K562 (cell line): ENCODE results near the gene HOTAIR. TPM values are rescaled to one million over a fixed set of nuclear protein-coding genes. Genes with fewer than 3 reads are reported as not detected.

Source experiments
- ATAC-seq: fragments of 200-7000 bp; cut with Tn5 transposase; 3 replicates; pipeline ENCODE4 v1.9.1; 2020; ENCODE audit warnings: moderate library complexity
- BruUV-seq: library from RNA; stranded (reverse); fragments of 400-500 nt; replicated peaks from 2 replicates; lab custom pipeline; 2021; lab: Mats Ljungman, UMichigan
- CTCF ChIA-PET: fragments of 300-600 bp; formaldehyde crosslinking; extraction: SDS; loops from one replicate; lab custom pipeline; 2021; ENCODE audit warnings: low intra/inter-chr PET ratio; lab: Yijun Ruan, JAX
- POLR2A ChIA-PET: fragments of 300-600, 350-650 bp; sonication (Branson Sonifier 250); formaldehyde crosslinking; extraction: SDS; loops from one replicate; lab custom pipeline; 2021; ENCODE audit warnings: antibody characterized with exemption, inconsistent platforms; lab: Yijun Ruan, JAX
- DNase-seq, 4 experiments: peaks; one replicate each; pipeline versions ENCODE4 v3.0.0 to v3.0.0-alpha.2; 2011 to 2018; ENCODE audit warnings: low spot score in 3 of 4, mixed read lengths in 3 of 4; ENCODE audit errors: extremely low read depth in 1 of 4
- FAIRE-seq: peaks from 2 replicates; lab custom pipeline; 2011; peaks lifted over from hg19 to GRCh38; lab: Jason Lieb, UNC
- H2AFZ ChIP-seq: 2 replicates; pipeline ENCODE4 v1.6.0; 2011; ENCODE audit warnings: low read depth, low read length, control low read depth, inconsistent platforms
- H3K27ac ChIP-seq: fragments of 200-600 bp; 3 replicates; pipeline ENCODE4 v1.8.0; 2011; ENCODE audit warnings: low read depth, mild to moderate bottlenecking, control low read depth, inconsistent platforms, low read length, moderate library complexity, mixed read lengths; ENCODE audit errors: extremely low read depth
- H3K27me3 ChIP-seq, 2 experiments: fragments of 300-600 bp in 1 of 2; 2 replicates in 1 of 2; 3 replicates in 1 of 2; pipeline versions ENCODE4 v1.6.0 to v1.8.0; 2011; ENCODE audit warnings: inconsistent platforms in 2 of 2, low read length in 2 of 2, mild to moderate bottlenecking in 1 of 2, mixed read lengths in 1 of 2, moderate library complexity in 1 of 2; ENCODE audit not compliant: control insufficient read depth in 2 of 2, insufficient read depth in 2 of 2
- H3K36me3 ChIP-seq: fragments of 300-600 bp; 3 replicates; pipeline ENCODE4 v1.8.0; 2011; ENCODE audit warnings: mild to moderate bottlenecking, low read length, inconsistent platforms; ENCODE audit not compliant: control insufficient read depth, insufficient read depth
- H3K4me1 ChIP-seq, 2 experiments: fragments of 200-600 bp in 1 of 2; replicated peaks in 1 of 2; 2 replicates in 1 of 2; 3 replicates in 1 of 2; pipeline versions ENCODE4 v1.5.1 to v1.8.0; 2011; ENCODE audit warnings: inconsistent platforms in 2 of 2, low read length in 2 of 2, mild to moderate bottlenecking in 1 of 2, mixed read lengths in 1 of 2, moderate library complexity in 1 of 2; ENCODE audit not compliant: control insufficient read depth in 2 of 2, insufficient read depth in 2 of 2
- H3K4me2 ChIP-seq: 2 replicates; pipeline ENCODE4 v1.6.1; 2011; ENCODE audit warnings: low read length, control low read depth, inconsistent platforms, mixed read lengths; ENCODE audit not compliant: insufficient read depth
- H3K4me3 ChIP-seq: fragments of 200-600 bp; sonication (generic), shearing (Covaris generic); 2 replicates; pipeline ENCODE4 v1.5.1; 2016; ENCODE audit warnings: control low read depth, inconsistent platforms
- H3K79me2 ChIP-seq: fragments of 200-600 bp; 3 replicates; pipeline ENCODE4 v1.8.0; 2011; ENCODE audit warnings: low read length, inconsistent platforms; ENCODE audit not compliant: control insufficient read depth, insufficient read depth
- H3K9ac ChIP-seq, 2 experiments: 2 replicates each; pipeline versions ENCODE4 v1.6.0 to v1.6.1; 2011; ENCODE audit warnings: low read depth in 2 of 2, low read length in 2 of 2, control low read depth in 1 of 2, inconsistent platforms in 1 of 2, mild to moderate bottlenecking in 1 of 2, mixed read lengths in 1 of 2; ENCODE audit not compliant: insufficient read depth in 1 of 2
- H3K9me1 ChIP-seq: one replicate; pipeline ENCODE4 v1.6.0; 2011; ENCODE audit warnings: inconsistent platforms, mild to moderate bottlenecking, low read length, moderate library complexity; ENCODE audit not compliant: control insufficient read depth, insufficient read depth
- H3K9me3 ChIP-seq: replicated peaks from 2 replicates; pipeline ENCODE4 v1.5.1; 2011; ENCODE audit warnings: low read depth, low read length, inconsistent platforms; ENCODE audit not compliant: control insufficient read depth, insufficient read depth
- H4K20me1 ChIP-seq: replicated peaks from 2 replicates; pipeline ENCODE4 v1.6.1; 2011; ENCODE audit warnings: low read length, inconsistent platforms, mixed read lengths; ENCODE audit not compliant: control insufficient read depth, insufficient read depth
- ELF1 ChIP-seq: fragments of 200-800 bp; sonication (Bioruptor generic); IDR thresholded peaks from 2 replicates; pipeline ENCODE4 v1.6.1; 2016; ENCODE audit warnings: missing genetic modification characterization, missing compliant biosample characterization
- TAL1 ChIP-seq: fragments of 450-650 bp; IDR thresholded peaks from 2 replicates; pipeline ENCODE4 v1.6.1; 2016; ENCODE audit warnings: mild to moderate bottlenecking
- WGBS: fragments of 100-300 bp; shearing (Covaris generic); methylation state at CpG from one replicate; pipeline ENCODE4 v1.1.6; 2016; ENCODE audit warnings: low coverage, mixed read lengths; ENCODE audit not compliant: insufficient coverage; ENCODE audit errors: missing lambda C conversion rate; 5-methylcytosine and 5-hydroxymethylcytosine counted together
- in situ Hi-C: fragments of 300-500 bp; cut with MboI; formaldehyde crosslinking; loops from 4 replicates; pipeline ENCODE4 v1.15.0; 2018; ENCODE audit warnings: inconsistent platforms, mixed read lengths
- intact Hi-C: fragments of 100-400 bp; cut with micrococcal nuclease; formaldehyde crosslinking; loops from 2 replicates; pipeline ENCODE4 v1.14.2; 2022
- polyA plus RNA-seq, 8 experiments: library from polyadenylated mRNA; depleted of rRNA in 4 of 8; stranded (reverse) in 5 of 8; unstranded in 3 of 8; fragments of >200 nt; fragmentation: Nextera tagmentation in 2 of 8; fragmentation: Illumina TruSeq in 1 of 8; extraction: Ambion mirVana in 2 of 8; extraction: Trizol in 1 of 8; gene quantifications; 2 replicates each; pipeline versions ENCODE4 v1.2.1 to v1.2.3, GENCODE V29; 2011 to 2014; ENCODE audit warnings: inconsistent platforms in 1 of 8, missing spikeins in 1 of 8
- total RNA-seq, 7 experiments: library from RNA; depleted of rRNA in 6 of 7; stranded (reverse); fragments of >200 nt in 6 of 7; fragmentation: Illumina TruSeq in 2 of 7; extraction: Trizol in 2 of 7; gene quantifications; 2 replicates each; pipeline versions ENCODE4 v1.2.1 to v1.2.3, GENCODE V29; 2011 to 2021; ENCODE audit warnings: low replicate concordance in 1 of 7

HOTAIR gene
- total and polyA plus RNA-seq, 9 of the 15 experiments (the other 6 are each of a cell fraction or from before 2014, with no cell fraction given) = 0.04 TPM; not detected in 8

- Histone ChIP-seq H3K4me2 (no peak overlapping the region), H3K36me3 (no peaks in the 10 kb centered on the region), H3K4me3 (no peak overlapping the region), H4K20me1 (no peaks in the 10 kb centered on the region; the same call in 1 of the 2 replicates), H3K9me3 (no peaks in the 10 kb centered on the region), H3K9ac (no peak overlapping the region), H3K27me3 (peaks cover 37 to 51% of the 10 kb centered on the region in 2 experiments), H3K27ac (no peak overlapping the region), H3K4me1 (peaks cover 2 to 21% of the 10 kb centered on the region in 2 experiments; a peak in 2 of 5 replicates), H3K9me1 (no peaks in the 10 kb centered on the region), H3K79me2 (no peaks in the 10 kb centered on the region), H2AFZ (peak overlapping the region; percentile 32; the same call in 1 of the 2 replicates)
- in situ Hi-C loops (no loop called here), intact Hi-C loops (no loop called here)
- ChIA-PET CTCF (interaction anchor here (0.6 kb wide), 1 partner anchor 186 kb away, joined by 3 read pairs; no protein-coding TSS in a partner anchor), POLR2A (no interaction called here)
- FAIRE-seq = no peak
- no peak for ATAC-seq
- 0 out of 2 replicates have a peak, but pooled peaks have one; percentile 3 for TF ChIP-seq ELF1 (tag)
- no peak for TF ChIP-seq TAL1
- DNase-seq = no peak
- WGBS = 13% methylated on average over 15 of the region's 15 CpGs
- no TSS peak for BruUV-seq
Measured at GRCh38 chr12:53978477-53979356, 4.0 kb upstream of the HOTAIR start.
